ENCODE data around the gene SPATA22. TPM values are rescaled to one million over a fixed set of nuclear protein-coding genes. Genes with fewer than 3 reads are reported as not detected.
"Not testable (repeated sequence)": the region's sequence is repeated elsewhere in the genome, so short reads cannot be mapped to it uniquely, and the experiment has no call there.

Gene SPATA22, protein sequence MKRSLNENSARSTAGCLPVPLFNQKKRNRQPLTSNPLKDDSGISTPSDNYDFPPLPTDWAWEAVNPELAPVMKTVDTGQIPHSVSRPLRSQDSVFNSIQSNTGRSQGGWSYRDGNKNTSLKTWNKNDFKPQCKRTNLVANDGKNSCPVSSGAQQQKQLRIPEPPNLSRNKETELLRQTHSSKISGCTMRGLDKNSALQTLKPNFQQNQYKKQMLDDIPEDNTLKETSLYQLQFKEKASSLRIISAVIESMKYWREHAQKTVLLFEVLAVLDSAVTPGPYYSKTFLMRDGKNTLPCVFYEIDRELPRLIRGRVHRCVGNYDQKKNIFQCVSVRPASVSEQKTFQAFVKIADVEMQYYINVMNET
- polyA plus RNA-seq (ENCODE audit: insufficient read length) = 0.32 TPM

DNA sequence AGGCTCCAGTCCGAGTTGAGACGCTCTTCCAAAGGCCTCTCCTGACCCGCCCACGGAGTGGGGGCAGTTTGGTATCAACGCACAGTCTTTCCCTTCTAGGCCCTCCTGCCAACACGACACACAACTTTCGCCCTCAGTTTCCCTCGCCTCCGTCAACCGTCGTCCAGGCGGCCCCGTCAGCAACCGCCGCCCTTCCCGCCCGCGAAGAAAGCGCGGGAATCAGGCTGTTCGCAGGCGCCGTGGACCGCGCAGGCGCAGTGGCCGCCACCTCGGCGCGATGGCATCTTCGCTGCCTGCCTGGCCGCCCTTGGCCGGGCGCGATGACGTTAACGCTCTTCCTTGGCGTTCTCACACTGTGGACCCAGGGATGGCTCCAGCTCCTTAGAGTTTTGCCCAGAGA lies at the start of gene SPATA22:
Gene SPATA22, minus strand, starts transcription at position 221 of the 400 bp plus-strand sequence. CDS start 2,494 bp downstream, outside the sequence.
- DNase-seq = no peak

- not testable (repeated sequence) for DNase-seq
These were observed 47.9 kb upstream of the SPATA22 start for GRCh38 chr17:3519472-3519871.

GRCh38 chr17:3514873-3515272 lies 43.3 kb upstream of the SPATA22 start:
- DNase-seq = no peak

- not testable (repeated sequence) for DNase-seq
These were observed 42.5 kb upstream of the SPATA22 start for GRCh38 chr17:3514167-3514566.

GRCh38 chr17:3513305-3514035 lies 41.9 kb upstream of the SPATA22 start:
- DNase-seq = no peak

- peak; percentile 85 for DNase-seq
These were observed 41.0 kb upstream of the SPATA22 start for GRCh38 chr17:3512505-3513171.

DNA sequence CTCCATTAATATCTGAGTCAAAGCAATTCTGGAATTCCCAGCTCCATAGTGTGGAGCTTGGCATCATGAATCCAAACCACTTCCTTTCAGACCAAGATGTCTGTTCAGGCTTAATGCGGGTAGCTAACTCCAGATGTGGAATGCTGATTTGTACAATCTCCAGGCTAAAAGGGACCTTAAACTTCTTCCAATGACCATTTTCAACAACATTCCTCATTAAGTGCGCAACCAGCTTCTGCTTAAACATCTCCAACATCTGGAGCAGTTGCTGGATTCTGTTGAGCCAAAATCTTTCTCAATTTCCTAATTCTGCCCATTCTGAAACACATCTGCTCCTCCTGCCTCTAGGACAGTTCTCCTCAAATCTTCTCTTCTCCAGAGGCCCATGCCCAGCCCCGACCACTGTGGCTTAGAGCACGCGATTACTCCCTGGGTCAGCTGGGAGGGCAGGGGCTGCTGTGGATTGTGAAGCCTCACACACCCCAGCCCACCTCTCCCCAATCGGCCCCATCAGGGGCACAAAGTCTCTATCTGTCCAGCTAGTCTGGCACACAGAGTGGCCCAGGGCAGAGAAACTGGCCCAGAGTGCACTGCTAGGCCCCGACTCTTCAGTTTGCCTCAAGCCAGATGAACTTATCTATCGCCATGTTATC lies 40.4 kb upstream of the SPATA22 start:
- no peak for DNase-seq

DNA sequence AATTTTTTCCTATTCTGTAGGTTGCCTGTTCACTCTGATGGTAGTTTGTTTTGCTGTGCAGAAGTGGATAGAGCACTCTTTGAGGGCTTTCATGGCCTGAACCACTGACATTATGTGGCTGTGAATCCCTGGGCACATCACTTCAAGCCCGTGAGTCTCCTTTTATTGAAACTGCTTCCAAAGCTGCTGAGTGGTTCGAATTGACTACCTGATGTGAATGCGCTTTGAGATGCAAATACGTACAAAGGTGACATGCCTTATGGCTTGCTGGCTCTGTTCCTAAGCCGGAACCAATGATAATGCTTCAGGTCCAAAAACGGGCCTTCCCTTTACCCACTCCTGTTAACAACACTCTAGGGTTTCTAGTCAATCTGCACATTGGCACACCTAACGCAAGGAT lies 38.5 kb upstream of the SPATA22 start:
- DNase-seq = no peak

DNA sequence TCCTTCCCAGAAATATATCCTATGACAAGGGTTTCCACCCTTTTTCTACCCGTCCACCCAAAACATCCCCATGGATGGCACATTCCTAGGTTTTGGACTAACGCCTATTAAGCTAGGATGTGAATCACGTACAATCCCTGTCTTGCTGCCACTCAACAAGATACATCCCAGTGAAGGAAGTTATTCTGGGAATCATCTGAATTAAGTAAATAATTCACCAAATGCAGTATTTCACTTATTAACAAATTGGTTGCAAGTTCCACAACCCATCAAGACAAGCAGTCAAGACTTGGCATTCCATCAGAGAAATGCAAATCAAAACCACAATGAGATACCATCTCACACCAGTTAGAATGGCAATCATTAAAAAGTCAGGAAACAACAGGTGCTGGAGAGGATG lies 36.2 kb upstream of the SPATA22 start:
- DNase-seq = no peak

GRCh38 chr17:3507071-3507470 lies 35.5 kb upstream of the SPATA22 start:
- no peak for DNase-seq

DNA sequence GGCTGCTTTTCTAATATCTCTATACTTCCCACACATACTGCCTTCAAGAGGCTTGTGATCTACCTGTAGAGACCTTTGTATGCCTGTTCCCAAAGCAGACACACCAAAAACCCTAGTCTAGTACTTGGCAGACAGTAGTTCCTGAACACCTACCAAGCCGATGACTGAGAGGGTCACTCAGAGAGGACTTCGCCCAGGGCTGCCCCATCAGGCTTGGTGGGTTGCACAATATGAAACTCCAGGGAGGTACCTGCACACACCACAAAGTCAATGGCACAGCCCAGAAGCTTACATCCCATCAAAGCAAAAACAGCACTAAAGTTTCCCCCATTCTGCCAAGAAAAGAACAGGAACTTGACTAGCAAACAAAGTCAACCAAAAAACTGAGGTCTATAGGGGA lies 34.4 kb upstream of the SPATA22 start:
- DNase-seq = no peak

- DNase-seq = no peak
These were observed 33.4 kb upstream of the SPATA22 start for GRCh38 chr17:3505008-3505407.

- no peak for DNase-seq
These were observed 31.7 kb upstream of the SPATA22 start for GRCh38 chr17:3503285-3503684.

DNA sequence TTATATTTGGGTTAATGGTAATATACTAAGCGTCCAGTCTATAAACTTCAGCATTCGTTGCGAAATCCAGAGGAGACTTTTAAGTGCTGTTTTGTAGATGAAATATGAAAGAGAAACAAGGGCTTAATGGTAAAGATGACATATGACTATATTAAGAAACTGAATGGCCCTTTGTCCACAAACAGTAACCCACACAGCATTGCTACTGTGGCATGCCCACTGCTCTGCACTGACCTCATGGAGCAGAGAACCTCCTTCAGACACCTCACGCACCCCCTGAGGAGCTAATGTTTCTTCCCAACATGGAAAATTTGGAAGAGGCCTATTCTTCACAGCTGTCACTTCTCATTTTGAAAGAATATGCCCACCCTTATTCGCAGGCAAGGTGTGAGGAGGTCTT lies 30.8 kb upstream of the SPATA22 start:
- no peak for DNase-seq

- no peak for DNase-seq
These were observed 29.7 kb upstream of the SPATA22 start for GRCh38 chr17:3501344-3501743.

DNA sequence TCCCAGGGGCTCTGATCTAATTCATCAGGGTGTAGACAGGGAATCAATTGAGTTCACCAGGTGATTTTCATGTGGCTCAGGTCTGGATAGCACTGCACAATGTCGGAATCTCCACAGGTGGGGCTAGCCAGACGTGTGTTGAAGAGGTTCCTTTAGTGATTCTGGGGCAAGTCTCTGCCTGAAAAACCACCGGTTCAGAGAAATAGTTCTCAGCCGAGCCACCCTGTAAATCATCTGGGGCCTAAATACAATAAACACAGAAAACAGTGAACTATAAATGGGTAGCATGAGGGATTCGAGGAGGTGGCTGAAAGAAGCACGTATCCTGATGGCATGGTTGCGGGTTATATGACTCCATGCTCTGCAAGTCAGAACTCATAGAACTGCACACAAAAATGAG lies 25.5 kb upstream of the SPATA22 start:
- DNase-seq = no peak

GRCh38 chr17:3485481-3486068 lies 14.0 kb upstream of the SPATA22 start:
- no peak for DNase-seq

DNA sequence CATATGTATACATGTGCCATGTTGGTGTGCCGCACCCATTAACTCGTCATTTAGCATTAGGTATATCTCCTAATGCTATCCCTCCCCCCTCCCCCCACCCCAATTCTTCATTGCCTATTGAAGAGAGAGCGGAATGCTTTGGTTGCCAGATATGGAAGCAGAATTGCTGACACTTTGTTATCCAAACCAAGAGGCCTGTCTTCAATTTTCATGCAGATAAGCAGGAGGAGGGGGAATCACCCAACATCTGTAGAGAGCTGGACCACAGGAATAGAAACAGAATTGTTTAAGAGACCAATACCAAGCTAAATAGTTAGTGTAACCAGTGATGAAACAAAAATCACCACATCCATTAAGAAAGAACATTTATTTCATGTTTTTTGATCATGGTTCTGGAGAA lies 11.2 kb upstream of the SPATA22 start:
- DNase-seq = no peak

DNA sequence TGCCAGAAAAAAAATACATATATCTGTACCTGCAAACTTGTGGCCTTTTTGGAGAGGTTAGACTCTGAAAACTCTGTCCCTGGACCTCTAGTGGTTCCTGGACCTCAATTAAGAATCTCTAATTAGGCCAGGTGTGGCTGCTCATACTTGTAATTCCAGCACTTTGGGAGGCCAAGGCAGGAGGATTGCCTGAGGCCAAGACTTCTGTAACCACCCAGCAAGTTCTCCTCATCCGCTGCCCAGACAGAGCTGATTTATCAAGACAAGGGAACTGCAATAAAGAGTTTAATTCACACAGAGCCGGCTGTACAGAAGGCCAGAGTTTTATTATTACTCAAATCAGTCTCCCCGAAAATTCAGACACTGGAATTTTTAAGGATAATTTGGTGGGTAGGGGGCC lies 8.4 kb upstream of the SPATA22 start:
- no peak for DNase-seq

- no peak for DNase-seq
These were observed 4.4 kb upstream of the SPATA22 start, which contains the start of gene ASPA for GRCh38 chr17:3475812-3476610. Gene ASPA, plus strand, starts transcription at chr17:3475997. Its CDS starts 163 bp downstream, at chr17:3476160.

DNA sequence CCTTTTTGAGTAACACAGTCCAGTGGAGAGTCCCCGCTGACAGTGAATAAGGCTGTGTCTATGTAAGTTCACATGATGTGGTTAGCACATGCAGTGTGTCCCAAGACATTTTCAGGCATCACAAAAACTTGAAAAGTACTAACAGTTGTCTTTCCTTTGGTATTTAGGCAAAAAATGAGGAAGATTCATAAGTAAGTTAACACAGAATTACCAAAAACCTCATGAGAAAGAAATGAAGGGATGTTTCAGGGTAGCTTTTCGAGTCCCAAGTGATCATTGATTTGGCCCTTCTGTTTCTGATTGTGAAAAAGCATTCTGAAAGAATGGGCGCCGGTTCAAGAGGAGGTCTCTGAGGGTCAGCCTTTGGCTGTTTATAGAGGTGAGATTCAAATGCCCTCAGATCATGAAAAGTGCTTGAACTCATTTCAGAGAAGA lies 3.6 kb upstream of the SPATA22 start:
- DNase-seq = no peak

Measured in hindlimb muscle (tissue), 1 donor.